Gastrocnemius medialis (tissue), 4 donors: Measurements from ENCODE around the gene SERTAD1. TPM values are rescaled to one million over a fixed set of nuclear protein-coding genes. Genes with fewer than 3 reads are reported as not detected.

Source experiments
- ATAC-seq, 2 donors: fragments of 150-250 bp; one replicate each; pipeline ENCODE4 v1.9.1; 2016
- DNase-seq, 2 donors: peaks; one replicate each; pipeline ENCODE4 v3.0.0-alpha.2; 2019
- H3K27ac ChIP-seq, 4 donors: fragments of 200-600 bp; sonication (generic); 1 replicate in 1 of 4; 2 replicates in 3 of 4; pipeline ENCODE4 v1.5.1; 2016 to 2018; ENCODE audit warnings: mild to moderate bottlenecking in 2 of 4, moderate library complexity in 1 of 4
- H3K27me3 ChIP-seq, 3 donors: fragments of 200-600 bp; sonication (generic) in 2 of 3; 1 replicate in 1 of 3; 2 replicates in 2 of 3; pipeline versions ENCODE4 v1.5.1 to v1.6.0; 2016 to 2019; ENCODE audit warnings: mild to moderate bottlenecking in 1 of 3, moderate library complexity in 1 of 3
- H3K36me3 ChIP-seq, 2 donors: fragments of 200-600 bp; sonication (generic) in 1 of 2; one replicate each; pipeline ENCODE4 v1.5.1; 2017 to 2018
- H3K4me1 ChIP-seq, 2 donors: fragments of 200-600 bp; sonication (generic) in 1 of 2; one replicate each; pipeline ENCODE4 v1.5.1; 2016 to 2017; ENCODE audit warnings: mild to moderate bottlenecking in 2 of 2
- H3K4me3 ChIP-seq, 4 donors: fragments of 200-600 bp; sonication (generic) in 3 of 4; 1 replicate in 1 of 4; 2 replicates in 3 of 4; pipeline ENCODE4 v1.5.1; 2016 to 2019; ENCODE audit warnings: mild to moderate bottlenecking in 2 of 4
- H3K9me3 ChIP-seq, 3 donors: fragments of 200-600 bp; sonication (generic) in 2 of 3; 1 replicate in 1 of 3; 2 replicates in 2 of 3; pipeline ENCODE4 v1.5.1; 2016 to 2019
- CTCF ChIP-seq, 5 experiments: fragments of 450-650 bp in 3 of 5; fragments of 200-600 bp in 2 of 5; sonication (generic) in 2 of 5; IDR thresholded peaks in 4 of 5; conservative IDR thresholded peaks in 1 of 5; 1 replicate in 4 of 5; 2 replicates in 1 of 5; pipeline ENCODE4 v1.5.1; 2016 to 2019; ENCODE audit warnings: antibody characterized with exemption in 5 of 5, mild to moderate bottlenecking in 3 of 5, moderate library complexity in 3 of 5
- POLR2A ChIP-seq, 2 donors: fragments of 450-650 bp; IDR thresholded peaks; one replicate each; pipeline ENCODE4 v1.6.1; 2017; ENCODE audit warnings: antibody characterized with exemption in 2 of 2, mild to moderate bottlenecking in 2 of 2, moderate library complexity in 2 of 2
- in situ Hi-C, 4 donors: fragments of 200-750 bp; cut with MboI; loops; one replicate each; pipeline versions ENCODE4 v1.15.0 to v1.8.0; 2017; ENCODE audit warnings: low sequenced_read_pairs in 4 of 4
- intact Hi-C: fragments of 100-400 bp; cut with DNase I; formaldehyde crosslinking; loops from one replicate; pipeline ENCODE4 v1.15.1; 2023; ENCODE audit warnings: low total_unique reads
- total RNA-seq, 4 donors: library from RNA; depleted of rRNA; stranded (reverse); fragments of >200 nt; gene quantifications; one replicate each; pipeline versions ENCODE4 v1.1.0 to v1.2.3, GENCODE V29; 2016

The SERTAD1 gene
- total RNA-seq, 4 donors from 2014 or later, result 15.3 to 18.3 (median 16.0) TPM

- ATAC-seq (peak; percentile 67 to 72), DNase-seq (peak; percentile 93 to 96)
- intact Hi-C loops, result loop anchor here (1.0 to 10.0 kb wide), 5 partner anchors 23 to 1016 kb away; partner anchors contain the start of genes BLVRB, C19orf47, COQ8B and ITPKC
- Histone ChIP-seq H3K27ac (peak overlapping the region; percentile 98 to 100 (median 99)), H3K4me1 (peaks cover 45% of the 10 kb centered on the region in 2 donors), H3K27me3 (no peaks in the 10 kb centered on the region), H3K4me3 (peak overlapping the region; percentile 81 to 93 (median 88)), H3K9me3 (no peaks in the 10 kb centered on the region), H3K36me3 (peaks cover 0 to 13% of the 10 kb centered on the region in 2 donors)
- in situ Hi-C loops, result no loop called here
- TF ChIP-seq POLR2A (IDR thresholded peaks at IDR 0.05) (peak; percentile 97), CTCF (IDR thresholded peaks at IDR 0.05 in 4 of 5, conservative IDR thresholded peaks at IDR 0.05 in 1 of 5) (peak; percentile 95 to 99 (median 96))
Observed at GRCh38 chr19:40420766-40421765, 4.7 kb downstream of the SERTAD1 start.

GRCh38 chr19:40420451-40420765 is 5.4 kb downstream of the SERTAD1 start:
- H3K9me3 ChIP-seq, result no peaks in the 10 kb centered on the region
- DNase-seq (no peak), ATAC-seq (no peak)
- in situ Hi-C loops (no loop called here), intact Hi-C loops (loop anchor here (5.0 to 10.0 kb wide), 3 partner anchors 73 to 1016 kb away; partner anchors contain the start of genes C19orf47, COQ8B, ITPKC and PLD3)
- H3K4me3 ChIP-seq, result peak overlapping the region; percentile 81 to 93 (median 88)
- TF ChIP-seq POLR2A (IDR thresholded peaks at IDR 0.05), result no peak
- peak overlapping the region; percentile 98 to 100 (median 99) for H3K27ac ChIP-seq
- H3K4me1 ChIP-seq, result peaks cover 45% of the 10 kb centered on the region in 2 donors
- H3K27me3 ChIP-seq, result no peaks in the 10 kb centered on the region
- peaks cover 0 to 13% of the 10 kb centered on the region in 2 donors for H3K36me3 ChIP-seq

GRCh38 chr19:40419780-40420179 is 6.0 kb downstream of the SERTAD1 start:
- Histone ChIP-seq H3K27me3 (no peaks in the 10 kb centered on the region), H3K4me3 (no peak overlapping the region), H3K9me3 (no peaks in the 10 kb centered on the region), H3K27ac (peak overlapping the region; percentile 98 to 100 (median 99)), H3K36me3 (peaks cover 0 to 13% of the 10 kb centered on the region in 2 donors), H3K4me1 (peaks cover 45 to 47% of the 10 kb centered on the region in 2 donors)
- DNase-seq, result no peak
- no peak for TF ChIP-seq CTCF (IDR thresholded peaks at IDR 0.05 in 4 of 5, conservative IDR thresholded peaks at IDR 0.05 in 1 of 5)
- no peak for TF ChIP-seq POLR2A (IDR thresholded peaks at IDR 0.05)
- in situ Hi-C loops, result loop anchor here in 1 of 4 donors (10.0 kb wide), 1 partner anchor 45 kb away; the partner anchor contains the start of genes BLVRB and SPTBN4
- ATAC-seq, result no peak
- intact Hi-C loops, result loop anchor here (5.0 to 10.0 kb wide), 3 partner anchors 72 to 1015 kb away; partner anchors contain the start of genes C19orf47, COQ8B, ITPKC and PLD3

GRCh38 chr19:40419066-40419612 is 6.7 kb downstream of the SERTAD1 start:
- H3K4me3 ChIP-seq, result no peak overlapping the region
- in situ Hi-C loops (loop anchor here in 1 of 4 donors (10.0 kb wide), 1 partner anchor 46 kb away; the partner anchor contains the start of genes BLVRB and SPTBN4), intact Hi-C loops (no loop called here)
- H3K36me3 ChIP-seq, result peaks cover 0 to 13% of the 10 kb centered on the region in 2 donors
- DNase-seq (no peak), ATAC-seq (no peak)
- TF ChIP-seq POLR2A (IDR thresholded peaks at IDR 0.05) (no peak), CTCF (IDR thresholded peaks at IDR 0.05 in 4 of 5, conservative IDR thresholded peaks at IDR 0.05 in 1 of 5) (no peak)
- H3K27me3 ChIP-seq, result no peaks in the 10 kb centered on the region
- peaks cover 39 to 44% of the 10 kb centered on the region in 2 donors for H3K4me1 ChIP-seq
- peak overlapping the region; percentile 98 to 100 (median 99) for H3K27ac ChIP-seq
- H3K9me3 ChIP-seq, result no peaks in the 10 kb centered on the region
